Aorta (tissue), 5 donors: ENCODE results near the gene CDKN2AIPNL. TPM values are rescaled to one million over a fixed set of nuclear protein-coding genes. Genes with fewer than 3 reads are reported as not detected.
A peak's percentile ranks its signal among the peaks of the same experiment; 100 is the strongest.

Source experiments
- ATAC-seq: fragments of 200-7000 bp; cut with Tn5 transposase; one replicate; pipeline ENCODE4 v1.9.1; 2022; ENCODE audit warnings: moderate library complexity; ENCODE audit not compliant: low FRiP score
- DNase-seq, 2 donors: peaks; one replicate each; pipeline ENCODE4 v3.0.0-alpha.2; 2020
- H3K27ac ChIP-seq, 2 donors: one replicate each; pipeline ENCODE4 v1.5.1; 2013; ENCODE audit warnings: low read length in 2 of 2, mild to moderate bottlenecking in 2 of 2, moderate library complexity in 2 of 2, control low read depth in 1 of 2, inconsistent platforms in 1 of 2, low read depth in 1 of 2
- H3K27me3 ChIP-seq, 2 donors: one replicate each; pipeline ENCODE4 v1.6.1; 2013; ENCODE audit warnings: control low read depth in 1 of 2, low read length in 1 of 2, mild to moderate bottlenecking in 1 of 2, moderate library complexity in 1 of 2; ENCODE audit not compliant: insufficient read depth in 2 of 2, control insufficient read depth in 1 of 2
- H3K36me3 ChIP-seq, 2 donors: one replicate each; pipeline ENCODE4 v1.6.1; 2013; ENCODE audit warnings: control low read depth in 1 of 2, low read length in 1 of 2, mild to moderate bottlenecking in 1 of 2; ENCODE audit not compliant: insufficient read depth in 2 of 2, control insufficient read depth in 1 of 2
- H3K4me1 ChIP-seq, 2 donors: one replicate each; pipeline ENCODE4 v1.6.1; 2013; ENCODE audit warnings: low read length in 2 of 2, control low read depth in 1 of 2, mild to moderate bottlenecking in 1 of 2, moderate library complexity in 1 of 2; ENCODE audit not compliant: insufficient read depth in 2 of 2, control insufficient read depth in 1 of 2
- H3K4me3 ChIP-seq, 2 donors: one replicate each; pipeline ENCODE4 v1.5.1; 2013; ENCODE audit warnings: low read length in 2 of 2, control low read depth in 1 of 2, mild to moderate bottlenecking in 1 of 2
- H3K9me3 ChIP-seq: one replicate; pipeline ENCODE4 v1.6.1; 2013; ENCODE audit warnings: mild to moderate bottlenecking, low read length; ENCODE audit not compliant: control insufficient read depth
- WGBS, 2 donors: extraction: QIAGEN DNeasy Blood & Tissue Kit; methylation state at CpG; one replicate each; pipeline ENCODE4 v1.1.7; 2013; 5-methylcytosine and 5-hydroxymethylcytosine counted together
- intact Hi-C, 2 donors: fragments of 100-400 bp; cut with DNase I; formaldehyde crosslinking; loops; one replicate each; pipeline versions ENCODE4 v1.14.2 to v1.15.0; 2022
- polyA plus RNA-seq, 2 donors: library from polyadenylated mRNA; stranded (reverse); fragments of 200-250 nt; gene quantifications; one replicate each; pipeline ENCODE4 v1.2.3, GENCODE V29; 2013
- total RNA-seq, 2 donors: library from RNA; stranded (reverse); fragmentation: NEBNext Ultra II Directional; extraction: Animal tissue kit (Norgen Biotek cat#: 25700); gene quantifications; one replicate each; pipeline ENCODE4 v1.2.1, GENCODE V29; 2021
- donor health status: healthy with polysubstance abuse.
- donor health status: Bipolar disorder and iron deficiency.
- donor health status: DM: no; HTN: no; CAD: no.
- donor health status: DM: no; HTN: no; CAD: no.
- donor health status: DM: yes; HTN: yes; CAD: no.

The CDKN2AIPNL gene
- total and polyA plus RNA-seq, 4 donors, result 11.0 to 35.9 (median 16.9) TPM

DNA sequence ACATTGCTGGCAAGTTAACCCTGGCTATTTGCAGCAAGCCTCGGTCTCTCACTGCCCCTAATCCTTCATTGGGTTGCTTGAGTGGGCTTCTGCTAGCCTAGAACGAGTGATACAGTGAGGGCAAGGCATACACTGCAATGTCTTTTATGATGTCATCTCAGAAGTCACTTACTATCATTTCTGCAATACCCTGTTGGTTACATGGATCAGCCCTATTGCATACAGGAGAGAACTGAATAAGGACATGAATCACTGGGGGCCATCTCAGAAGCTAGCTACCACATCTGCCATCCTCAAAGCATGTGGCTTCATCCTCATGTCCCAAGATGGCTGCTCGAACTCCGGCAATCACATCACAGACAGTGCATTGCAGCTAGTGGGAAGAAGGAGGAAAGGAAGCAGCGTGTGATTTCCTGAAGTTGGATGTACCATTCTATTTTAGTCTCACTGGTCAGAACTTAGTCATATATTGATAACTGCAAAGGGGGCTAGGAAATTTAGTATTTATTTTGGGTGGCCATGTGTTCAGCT is 33.3 kb upstream of the CDKN2AIPNL start:
- H3K4me1 ChIP-seq, result peaks cover 0 to 2% of the 10 kb centered on the region in 2 donors
- no peaks in the 10 kb centered on the region for H3K27me3 ChIP-seq
- WGBS, 2 donors, result 91 to 92% methylated on average over 5 of the region's 5 CpGs
- intact Hi-C loops, result no loop called here
- ATAC-seq (no peak), DNase-seq (no peak)
- H3K36me3 ChIP-seq, result no peaks in the 10 kb centered on the region
- H3K9me3 ChIP-seq, result peaks cover 2% of the 10 kb centered on the region
- H3K27ac ChIP-seq, result no peak overlapping the region
- no peak overlapping the region for H3K4me3 ChIP-seq

DNA sequence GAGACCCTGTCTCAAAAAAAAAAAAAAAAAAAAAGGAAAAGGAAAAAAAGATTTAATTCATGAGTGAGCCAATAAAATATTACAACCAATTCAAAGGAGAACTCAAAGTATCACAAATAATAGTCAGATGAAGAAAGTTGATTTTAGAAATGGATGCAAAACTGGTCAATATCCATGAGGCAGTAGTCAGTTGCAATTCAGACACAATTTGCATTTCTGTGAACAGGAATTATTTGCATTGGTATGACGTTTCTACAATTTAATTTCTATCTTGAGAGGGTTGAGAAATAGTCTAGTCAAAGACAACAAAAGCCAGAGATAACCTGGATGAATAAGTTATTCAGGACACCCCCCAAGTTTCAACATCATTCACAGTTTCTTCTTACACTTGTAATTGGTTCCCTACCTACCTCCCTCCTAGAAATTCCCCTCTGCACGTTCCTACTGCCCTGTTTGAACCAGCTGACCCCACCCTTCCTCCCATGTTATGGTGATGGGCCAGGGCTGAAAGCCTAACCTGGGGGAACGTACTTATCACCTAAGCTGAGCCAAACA is 28.6 kb upstream of the CDKN2AIPNL start:
- H3K4me1 ChIP-seq, result peaks cover 0 to 2% of the 10 kb centered on the region in 2 donors
- DNase-seq, result no peak
- peaks cover 2% of the 10 kb centered on the region for H3K9me3 ChIP-seq
- WGBS, 2 donors, result 62 to 78% methylated on average over 3 of the region's 3 CpGs
- H3K27ac ChIP-seq, result no peak overlapping the region
- intact Hi-C loops, result no loop called here
- no peak for ATAC-seq
- H3K36me3 ChIP-seq, result no peaks in the 10 kb centered on the region
- no peak overlapping the region for H3K4me3 ChIP-seq
- no peaks in the 10 kb centered on the region for H3K27me3 ChIP-seq

DNA sequence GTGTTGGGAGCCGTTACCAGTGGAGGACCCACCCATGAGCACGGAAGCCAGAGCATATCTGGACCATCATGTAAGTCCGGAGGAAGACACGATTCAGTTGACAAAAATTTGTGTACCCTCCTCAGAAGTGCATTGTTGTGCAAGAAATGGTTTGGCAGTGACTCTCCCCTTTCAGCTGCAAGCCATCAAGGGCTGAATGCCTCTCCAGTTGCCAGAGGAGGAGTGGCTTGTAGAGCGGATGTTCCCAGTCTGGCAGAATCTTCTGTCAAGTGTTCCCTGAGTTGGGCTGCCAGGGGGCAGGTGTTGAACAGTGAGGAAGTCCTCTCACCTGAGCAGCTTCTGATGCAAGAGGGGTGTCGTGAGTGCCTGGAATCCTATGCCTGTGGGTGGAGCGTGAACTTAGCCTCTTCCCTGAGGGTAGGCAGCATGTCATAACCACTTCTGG is 27.6 kb upstream of the CDKN2AIPNL start:
- H3K36me3 ChIP-seq, result no peaks in the 10 kb centered on the region
- 50 to 54% methylated on average over 7 of the region's 7 CpGs for WGBS, 2 donors
- H3K27me3 ChIP-seq, result no peaks in the 10 kb centered on the region
- H3K4me1 ChIP-seq, result no peaks in the 10 kb centered on the region
- ATAC-seq (peak; percentile 68), DNase-seq (peak in 1 of 2 donors; percentile 69)
- intact Hi-C loops, result no loop called here
- no peak overlapping the region for H3K27ac ChIP-seq
- H3K4me3 ChIP-seq, result no peak overlapping the region
- no peaks in the 10 kb centered on the region for H3K9me3 ChIP-seq

DNA sequence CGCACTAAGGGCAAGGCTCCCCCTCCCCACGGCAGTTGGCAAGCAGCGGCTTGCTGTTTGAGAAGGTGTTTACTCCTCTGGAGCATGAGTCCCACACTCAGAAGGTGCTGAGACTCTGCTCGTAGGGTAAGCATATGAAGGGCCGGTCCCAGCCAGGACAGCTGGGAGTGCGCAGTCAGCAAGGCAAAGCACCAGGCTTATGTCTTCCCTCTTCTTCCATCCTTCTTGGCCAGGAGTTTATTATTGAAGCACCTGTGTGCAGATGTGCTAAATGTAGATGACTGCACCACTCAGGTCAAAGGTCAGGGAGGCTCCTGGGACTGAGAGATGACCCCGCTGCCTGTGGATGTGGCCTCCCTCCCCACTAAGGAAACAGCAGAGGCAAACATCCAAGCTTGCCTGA is 27.0 kb upstream of the CDKN2AIPNL start:
- no peaks in the 10 kb centered on the region for H3K4me1 ChIP-seq
- H3K27ac ChIP-seq, result no peak overlapping the region
- DNase-seq (no peak), ATAC-seq (peak; percentile 11)
- no peaks in the 10 kb centered on the region for H3K9me3 ChIP-seq
- H3K4me3 ChIP-seq, result no peak overlapping the region
- no peaks in the 10 kb centered on the region for H3K27me3 ChIP-seq
- H3K36me3 ChIP-seq, result no peaks in the 10 kb centered on the region
- WGBS, 2 donors, result 93 to 96% methylated on average over 7 of the region's 7 CpGs
- intact Hi-C loops, result no loop called here

DNA sequence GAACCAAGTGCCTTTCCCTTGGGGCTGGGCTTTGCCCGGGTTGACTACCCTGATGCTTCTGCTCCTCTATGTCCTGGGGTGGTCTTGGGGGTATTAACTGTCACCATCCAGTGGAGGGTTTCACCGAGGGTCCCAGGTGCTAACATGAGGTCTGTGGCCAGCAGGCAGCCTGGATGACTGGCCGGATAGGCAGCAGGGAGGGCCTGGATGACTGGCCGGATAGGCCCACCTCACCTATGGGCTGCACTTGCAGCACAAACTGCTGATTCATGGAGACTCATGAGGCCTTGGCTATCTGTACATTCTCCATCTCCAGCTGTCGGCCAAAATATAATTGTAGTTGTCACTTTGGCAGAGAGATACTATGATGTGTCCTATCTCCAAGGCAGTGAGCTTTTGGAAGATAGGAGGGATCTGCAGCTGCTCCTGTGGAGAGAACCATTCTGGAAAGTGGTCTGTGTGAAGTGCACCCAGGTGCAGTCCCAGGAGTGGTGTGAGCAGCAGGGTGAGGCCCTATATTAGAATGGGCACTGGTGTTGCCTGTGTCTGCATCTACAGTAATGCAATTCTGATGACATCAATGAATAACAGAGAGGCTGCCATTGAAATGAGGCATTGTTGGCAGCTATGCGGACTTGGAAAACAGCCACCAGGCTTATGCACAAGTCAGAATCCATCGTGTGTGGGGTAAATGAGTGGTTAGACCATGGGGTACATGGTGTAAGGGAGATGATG is 26.3 kb upstream of the CDKN2AIPNL start:
- WGBS, 2 donors, result 60 to 65% methylated on average over 7 of the region's 7 CpGs
- Histone ChIP-seq H3K4me3 (no peak overlapping the region), H3K4me1 (no peaks in the 10 kb centered on the region), H3K36me3 (no peaks in the 10 kb centered on the region), H3K27ac (no peak overlapping the region), H3K9me3 (no peaks in the 10 kb centered on the region), H3K27me3 (no peaks in the 10 kb centered on the region)
- intact Hi-C loops, result no loop called here
- DNase-seq, result no peak
- peak; percentile 12 for ATAC-seq

DNA sequence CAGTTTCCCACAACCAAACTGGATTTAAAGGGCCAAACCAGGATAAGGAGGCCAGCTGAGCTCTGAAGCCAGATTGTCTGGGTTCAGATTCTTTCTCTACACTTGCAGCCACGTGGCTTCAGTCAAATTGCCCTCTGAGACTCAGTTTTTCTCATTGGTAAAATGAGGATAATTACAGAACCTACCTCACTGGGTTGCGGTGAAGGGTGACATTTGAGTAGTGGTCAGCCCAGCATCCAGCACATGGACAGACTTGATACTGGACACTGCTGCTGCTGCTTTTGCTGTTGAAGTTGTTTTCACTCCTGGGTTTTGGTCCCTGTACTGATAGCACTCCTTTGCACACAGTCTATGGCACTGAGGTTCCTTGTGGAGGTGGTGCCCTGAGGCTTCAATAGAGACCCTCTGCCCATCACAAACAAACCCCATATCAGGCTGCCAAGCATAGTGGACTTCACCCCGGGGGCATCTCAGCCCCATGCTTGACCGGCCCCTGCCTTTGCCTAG is 25.7 kb upstream of the CDKN2AIPNL start:
- Histone ChIP-seq H3K36me3 (no peaks in the 10 kb centered on the region), H3K27me3 (no peaks in the 10 kb centered on the region), H3K9me3 (no peaks in the 10 kb centered on the region), H3K4me1 (no peaks in the 10 kb centered on the region), H3K27ac (no peak overlapping the region), H3K4me3 (no peak overlapping the region)
- intact Hi-C loops, result no loop called here
- DNase-seq (no peak), ATAC-seq (no peak)
- 90 to 97% methylated on average over 4 of the region's 4 CpGs for WGBS, 2 donors

DNA sequence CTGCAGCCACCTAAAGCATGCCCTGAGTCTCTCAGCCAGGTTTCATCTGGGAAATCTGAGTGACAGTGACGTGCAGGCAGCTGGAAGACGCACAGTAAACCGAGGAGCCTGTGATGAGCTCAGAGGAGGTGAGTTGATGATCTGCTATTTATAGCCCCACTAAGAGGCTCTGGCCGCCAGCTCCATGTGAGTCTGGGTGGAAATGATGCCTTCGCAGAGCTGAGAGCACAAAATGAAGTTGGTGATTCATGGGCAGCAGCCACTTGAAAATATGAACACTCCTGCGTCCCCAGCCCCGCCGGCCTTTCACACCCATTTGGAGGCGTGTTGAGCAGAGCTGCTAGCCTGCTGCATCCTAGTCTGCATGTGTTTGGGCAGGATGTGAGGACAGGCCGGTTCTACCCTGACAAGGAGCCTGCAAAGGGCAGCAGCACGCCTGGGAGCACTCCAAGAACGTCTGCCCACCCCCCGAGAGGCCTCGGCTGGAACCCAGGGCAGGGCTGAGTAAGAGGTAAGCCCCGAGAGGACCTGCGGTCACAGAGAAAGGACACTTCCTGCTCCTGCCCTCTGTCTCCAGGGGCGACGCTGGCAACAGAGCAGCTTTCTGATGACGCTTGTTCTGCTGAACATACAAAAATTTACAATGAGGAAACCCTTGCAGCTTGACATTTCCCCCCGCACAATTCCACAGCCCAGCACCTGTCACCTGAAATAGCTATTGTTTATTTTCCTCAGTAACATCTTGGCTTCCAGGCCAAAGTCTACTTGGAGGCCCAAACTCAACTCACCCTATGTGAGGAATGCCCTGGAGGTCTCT is 25.1 kb upstream of the CDKN2AIPNL start:
- WGBS, 2 donors, result 23 to 38% methylated on average over 20 of the region's 20 CpGs
- peak; percentile 53 for ATAC-seq
- Histone ChIP-seq H3K36me3 (no peaks in the 10 kb centered on the region), H3K4me1 (no peaks in the 10 kb centered on the region), H3K27ac (peak overlapping the region in 1 of 2 donors; percentile 28), H3K9me3 (no peaks in the 10 kb centered on the region), H3K4me3 (no peak overlapping the region), H3K27me3 (no peaks in the 10 kb centered on the region)
- DNase-seq, result peak; percentile 82 to 86
- intact Hi-C loops, result no loop called here

DNA sequence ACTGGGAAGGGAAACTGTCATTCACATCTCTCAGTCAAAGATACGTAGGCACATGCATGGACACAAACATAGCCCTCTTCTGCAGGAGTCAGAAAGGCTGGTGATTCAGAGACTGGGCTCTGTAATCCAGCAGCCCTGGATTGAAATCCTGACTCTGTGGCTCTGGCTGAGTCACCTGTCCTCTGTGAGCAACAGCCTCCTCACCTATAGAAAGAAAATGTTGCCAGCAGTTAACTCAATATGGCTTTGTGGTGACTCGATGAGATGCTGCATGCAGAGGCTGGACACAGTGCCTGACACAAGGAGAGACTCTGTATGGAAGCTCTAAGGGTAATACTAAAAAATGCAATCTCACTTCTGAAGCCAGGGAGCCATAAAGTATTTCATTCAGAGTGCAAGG is 23.9 kb upstream of the CDKN2AIPNL start:
- no peak for ATAC-seq
- DNase-seq, result no peak
- H3K4me1 ChIP-seq, result no peaks in the 10 kb centered on the region
- no peaks in the 10 kb centered on the region for H3K27me3 ChIP-seq
- 87 to 88% methylated on average over 2 of the region's 2 CpGs for WGBS, 2 donors
- H3K36me3 ChIP-seq, result no peaks in the 10 kb centered on the region
- H3K9me3 ChIP-seq, result no peaks in the 10 kb centered on the region
- H3K27ac ChIP-seq, result no peak overlapping the region
- intact Hi-C loops, result no loop called here
- H3K4me3 ChIP-seq, result no peak overlapping the region
